GM12878 (cell line): ENCODE results near the gene GAP43. TPM values are rescaled to one million over a fixed set of nuclear protein-coding genes. Genes with fewer than 3 reads are reported as not detected.

Experiments
- ATAC-seq: fragments of 200-7000 bp; cut with Tn5 transposase; 3 replicates; pipeline ENCODE4 v1.9.1; 2020; ENCODE audit warnings: mild to moderate bottlenecking, moderate library complexity
- BruUV-seq: library from RNA; stranded (reverse); fragments of 400-500 nt; replicated peaks from 2 replicates; lab custom pipeline; 2021; lab: Mats Ljungman, UMichigan
- CTCF ChIA-PET: fragments of 300-600 bp; sonication (Branson Sonifier 250); formaldehyde crosslinking; extraction: SDS; loops from one replicate; lab custom pipeline; 2021; ENCODE audit warnings: inconsistent platforms; lab: Yijun Ruan, JAX
- POLR2A ChIA-PET: fragments of 350-600 bp; formaldehyde crosslinking; extraction: SDS; loops from one replicate; lab custom pipeline; 2021; ENCODE audit warnings: inconsistent platforms; lab: Charles Lee
- RAD21 ChIA-PET: fragments of 300-600 bp; sonication (Branson Sonifier 250); formaldehyde crosslinking; loops from one replicate; lab custom pipeline; 2023; ENCODE audit warnings: antibody characterized with exemption; ENCODE audit not compliant: unreplicated experiment; lab: Charles Lee
- SMC1A ChIA-PET: fragments of 300-600 bp; sonication (Branson Sonifier 250); formaldehyde crosslinking; loops from one replicate; lab custom pipeline; 2023; ENCODE audit not compliant: unreplicated experiment, uncharacterized antibody; lab: Charles Lee
- DNase-seq: peaks from one replicate; pipeline ENCODE4 v3.0.0-alpha.2; 2011; ENCODE audit warnings: low read depth, low spot score
- FAIRE-seq: peaks from 3 replicates; lab custom pipeline; 2011; peaks lifted over from hg19 to GRCh38; lab: Jason Lieb, UNC
- H2AFZ ChIP-seq: 2 replicates; pipeline ENCODE4 v1.6.0; 2011; ENCODE audit warnings: low read depth, low read length, control low read depth; ENCODE audit not compliant: control insufficient read depth
- H3K27ac ChIP-seq: 2 replicates; pipeline ENCODE4 v1.5.1; 2011; ENCODE audit warnings: control low read depth; ENCODE audit not compliant: control insufficient read depth, insufficient read depth
- H3K27me3 ChIP-seq, 2 experiments: replicated peaks in 1 of 2; 2 replicates each; pipeline versions ENCODE4 v1.6.0 to v1.6.1; 2011; ENCODE audit warnings: low read length in 1 of 2; ENCODE audit not compliant: control insufficient read depth in 2 of 2, insufficient read depth in 2 of 2
- H3K36me3 ChIP-seq, 2 experiments: 2 replicates each; pipeline ENCODE4 v1.5.1; 2011; ENCODE audit warnings: low read length in 1 of 2; ENCODE audit not compliant: control insufficient read depth in 2 of 2, insufficient read depth in 2 of 2
- H3K4me1 ChIP-seq: 2 replicates; pipeline ENCODE4 v1.6.1; 2011; ENCODE audit warnings: mild to moderate bottlenecking, low read length, moderate library complexity, mixed read lengths; ENCODE audit not compliant: control insufficient read depth, insufficient read depth
- H3K4me2 ChIP-seq: 2 replicates; pipeline ENCODE4 v1.6.0; 2011; ENCODE audit warnings: control low read depth; ENCODE audit not compliant: control insufficient read depth, insufficient read depth
- H3K4me3 ChIP-seq: fragments of 200-600 bp; sonication (generic); 2 replicates; pipeline ENCODE4 v1.5.1; 2016
- H3K79me2 ChIP-seq: 2 replicates; pipeline ENCODE4 v1.6.0; 2011; ENCODE audit warnings: low read length; ENCODE audit not compliant: control insufficient read depth, insufficient read depth
- H3K9ac ChIP-seq: 2 replicates; pipeline ENCODE4 v1.8.0; 2011; ENCODE audit warnings: low read length, control low read depth, mixed read lengths; ENCODE audit not compliant: control insufficient read depth, insufficient read depth
- H3K9me3 ChIP-seq: replicated peaks from 3 replicates; pipeline ENCODE4 v1.5.1; 2011; ENCODE audit warnings: mild to moderate bottlenecking, low read length; ENCODE audit not compliant: control insufficient read depth, insufficient read depth
- H4K20me1 ChIP-seq: 2 replicates; pipeline ENCODE4 v1.6.0; 2011; ENCODE audit not compliant: control insufficient read depth, insufficient read depth
- ATF7 ChIP-seq: fragments of 450-650 bp; IDR thresholded peaks from 2 replicates; pipeline ENCODE4 v1.6.1; 2016; ENCODE audit warnings: low read depth, mild to moderate bottlenecking
- CUX1 ChIP-seq: IDR thresholded peaks from 2 replicates; pipeline ENCODE4 v1.6.1; 2012; ENCODE audit warnings: improper control_type of control experiment, low read depth, low read length; ENCODE audit not compliant: insufficient replicate concordance
- EGR1 ChIP-seq, 2 experiments: IDR thresholded peaks; 1 replicate in 1 of 2; 2 replicates in 1 of 2; pipeline ENCODE4 v1.6.1; 2011 to 2012; ENCODE audit warnings: low read depth in 2 of 2, low read length in 2 of 2, borderline replicate concordance in 1 of 2, mild to moderate bottlenecking in 1 of 2, moderate library complexity in 1 of 2
- LARP7 ChIP-seq: fragments of 450-650 bp; IDR thresholded peaks from 2 replicates; pipeline ENCODE4 v1.6.1; 2017; ENCODE audit warnings: mild to moderate bottlenecking
- MEF2A ChIP-seq: IDR thresholded peaks from 2 replicates; pipeline ENCODE4 v1.6.1; 2011; ENCODE audit warnings: low read depth, mild to moderate bottlenecking, low read length, moderate library complexity; ENCODE audit not compliant: insufficient read depth
- PRDM15 ChIP-seq: fragments of 450-650 bp; formaldehyde crosslinking; IDR thresholded peaks from 2 replicates; pipeline ENCODE4 v1.4.0; 2020; ENCODE audit warnings: mild to moderate bottlenecking, moderate library complexity
- YY1 ChIP-seq: IDR thresholded peaks from 2 replicates; pipeline ENCODE4 v1.6.1; 2011; ENCODE audit warnings: low read depth, mild to moderate bottlenecking, low read length
- ZNF217 ChIP-seq: fragments of 450-650 bp; IDR thresholded peaks from 2 replicates; pipeline ENCODE4 v1.6.1; 2017; ENCODE audit warnings: antibody characterized with exemption, mild to moderate bottlenecking
- WGBS: methylation state at CpG from one replicate; pipeline ENCODE4 v1.1.6; 2016; ENCODE audit warnings: low lambda C conversion rate; ENCODE audit not compliant: insufficient replicate concordance, insufficient coverage; ENCODE audit errors: missing lambda C conversion rate; 5-methylcytosine and 5-hydroxymethylcytosine counted together
- in situ Hi-C: fragments of 300-500 bp; cut with MboI; formaldehyde crosslinking; loops from 9 replicates; pipeline ENCODE4 v1.14.3; 2018; ENCODE audit warnings: mixed read lengths
- intact Hi-C: fragments of 100-400 bp; cut with micrococcal nuclease; formaldehyde crosslinking; loops from one replicate; pipeline ENCODE4 v1.14.2; 2022; ENCODE audit not compliant: unreplicated experiment
- polyA plus RNA-seq, 11 experiments: library from polyadenylated mRNA; depleted of rRNA in 4 of 11; unstranded in 6 of 11; stranded (reverse) in 5 of 11; fragments of >200 nt; fragmentation: Nextera tagmentation in 4 of 11; fragmentation: Illumina TruSeq in 1 of 11; extraction: Ambion mirVana in 4 of 11; extraction: Trizol in 1 of 11; gene quantifications; 1 replicate in 1 of 11; 2 replicates in 10 of 11; pipeline versions ENCODE4 v1.2.1 to v1.2.3, GENCODE V29; 2011 to 2016; ENCODE audit warnings: inconsistent platforms in 2 of 11, missing spikeins in 2 of 11, low read depth in 1 of 11
- total RNA-seq, 4 experiments: library from RNA; depleted of rRNA in 3 of 4; stranded (reverse); fragments of >200 nt in 3 of 4; fragmentation: Illumina TruSeq in 1 of 4; extraction: Trizol in 1 of 4; gene quantifications; 2 replicates each; pipeline versions ENCODE4 v1.2.1 to v1.2.3, GENCODE V29; 2013 to 2021

GAP43 gene
- total and polyA plus RNA-seq, 10 of the 15 experiments (the other 5 are each of a cell fraction or from before 2014, with no cell fraction given) = 0.06 to 0.16 TPM; not detected in 8

GRCh38 chr3:115644391-115644790 is 21.1 kb downstream of the GAP43 start (continued):
- no peak for TF ChIP-seq CUX1
- TF ChIP-seq ZNF217 = no peak
- no peak for TF ChIP-seq MEF2A

- ChIA-PET RAD21 (no interaction called here), CTCF (no interaction called here), SMC1A (no interaction called here), POLR2A (no interaction called here)
- intact Hi-C loops = no loop called here
- no peak for ATAC-seq
- 89% methylated on average over 2 of the region's 2 CpGs for WGBS
- DNase-seq = no peak
- Histone ChIP-seq H3K27me3 (no peaks in the 10 kb centered on the region), H3K4me1 (no peaks in the 10 kb centered on the region), H3K27ac (no peak overlapping the region), H2AFZ (no peak overlapping the region), H3K9me3 (no peaks in the 10 kb centered on the region), H3K4me3 (no peak overlapping the region), H3K79me2 (no peaks in the 10 kb centered on the region), H4K20me1 (no peaks in the 10 kb centered on the region), H3K9ac (no peak overlapping the region), H3K4me2 (no peak overlapping the region), H3K36me3 (no peaks in the 10 kb centered on the region)
- FAIRE-seq = no peak
- BruUV-seq = no TSS peak
- no peak for TF ChIP-seq PRDM15 (CRISPR knock-in tag)
- TF ChIP-seq ATF7 = no peak
- no peak for TF ChIP-seq YY1
- no peak for TF ChIP-seq LARP7
- TF ChIP-seq EGR1 (IDR thresholded peaks at IDR 0.05; ENCODE audit: borderline replicate concordance in 1 of 2, low read depth in 2 of 2, low read length in 2 of 2) = no peak
- in situ Hi-C loops = no loop called here
These were observed 22.8 kb downstream of the GAP43 start for GRCh38 chr3:115646027-115646690.
